VCaP (cell line): ENCODE measurements around the gene YBEY.

Source experiments
- H3K27ac ChIP-seq: fragments of 450-650 bp; 2 replicates; pipeline ENCODE4 v1.5.1; 2017
- TF ChIP-seq, protein P1 (sequence below): fragments of 450-650 bp; conservative IDR thresholded peaks from 2 replicates; pipeline ENCODE4 v1.5.1; 2017; ENCODE audit warnings: mild to moderate bottlenecking, moderate library complexity

YBEY gene

DNA sequence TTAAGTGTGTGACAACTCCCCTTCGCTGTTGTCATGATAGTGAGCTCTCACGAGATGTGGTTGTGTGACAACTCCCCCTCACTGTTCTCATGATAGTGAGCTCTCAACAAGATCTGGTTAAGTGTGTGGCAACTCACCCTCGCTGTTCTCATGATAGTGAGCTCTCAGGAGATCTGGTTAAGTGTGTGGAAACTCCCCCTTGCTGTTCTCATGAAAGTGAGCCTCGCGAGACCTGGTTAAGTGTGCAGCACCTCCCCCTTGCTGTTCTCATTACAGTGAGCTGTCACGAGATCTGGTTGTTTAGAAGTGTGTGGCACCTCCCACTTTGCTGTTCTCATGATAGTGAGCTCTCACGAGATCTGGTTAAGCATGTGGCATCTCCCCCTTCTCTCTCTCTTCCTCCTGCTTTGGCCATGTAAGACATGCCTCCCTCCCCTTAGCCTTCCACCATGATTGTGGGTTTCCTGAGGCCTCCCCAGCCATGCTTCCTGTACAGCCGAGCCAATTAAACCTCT lies 32.5 kb upstream of the YBEY start:
- no peak overlapping the region for H3K27ac ChIP-seq
- TF ChIP-seq, protein P1, sequence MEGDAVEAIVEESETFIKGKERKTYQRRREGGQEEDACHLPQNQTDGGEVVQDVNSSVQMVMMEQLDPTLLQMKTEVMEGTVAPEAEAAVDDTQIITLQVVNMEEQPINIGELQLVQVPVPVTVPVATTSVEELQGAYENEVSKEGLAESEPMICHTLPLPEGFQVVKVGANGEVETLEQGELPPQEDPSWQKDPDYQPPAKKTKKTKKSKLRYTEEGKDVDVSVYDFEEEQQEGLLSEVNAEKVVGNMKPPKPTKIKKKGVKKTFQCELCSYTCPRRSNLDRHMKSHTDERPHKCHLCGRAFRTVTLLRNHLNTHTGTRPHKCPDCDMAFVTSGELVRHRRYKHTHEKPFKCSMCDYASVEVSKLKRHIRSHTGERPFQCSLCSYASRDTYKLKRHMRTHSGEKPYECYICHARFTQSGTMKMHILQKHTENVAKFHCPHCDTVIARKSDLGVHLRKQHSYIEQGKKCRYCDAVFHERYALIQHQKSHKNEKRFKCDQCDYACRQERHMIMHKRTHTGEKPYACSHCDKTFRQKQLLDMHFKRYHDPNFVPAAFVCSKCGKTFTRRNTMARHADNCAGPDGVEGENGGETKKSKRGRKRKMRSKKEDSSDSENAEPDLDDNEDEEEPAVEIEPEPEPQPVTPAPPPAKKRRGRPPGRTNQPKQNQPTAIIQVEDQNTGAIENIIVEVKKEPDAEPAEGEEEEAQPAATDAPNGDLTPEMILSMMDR = no peak

- TF ChIP-seq, protein P1 = no peak
- no peak overlapping the region for H3K27ac ChIP-seq
These were observed 31.8 kb upstream of the YBEY start for GRCh38 chr21:46254208-46254975.

DNA sequence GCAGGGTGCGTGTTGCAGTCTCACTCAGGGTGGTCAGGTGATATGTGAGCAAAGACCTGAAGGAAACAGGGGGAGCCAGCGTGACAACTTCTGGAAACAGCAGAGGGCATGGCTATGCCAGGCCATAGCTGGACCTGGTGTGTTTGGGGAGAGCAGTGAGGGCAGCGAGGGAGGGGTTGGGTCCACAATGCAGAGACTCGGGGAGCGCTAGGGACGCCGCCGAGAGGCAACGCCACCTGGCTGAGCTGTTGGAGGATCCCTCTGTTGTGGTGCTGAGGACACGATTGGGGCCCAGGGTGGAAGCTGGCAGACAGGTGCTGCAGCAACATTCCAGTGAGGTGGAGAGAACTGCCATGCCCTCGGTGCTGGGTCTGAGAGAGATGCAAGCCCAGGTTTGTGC lies 31.0 kb upstream of the YBEY start:
- TF ChIP-seq, protein P1 = no peak

GRCh38 chr21:46255758-46256337 lies 30.3 kb upstream of the YBEY start:
- no peak overlapping the region for H3K27ac ChIP-seq

More for the DNA sequence above, 31.0 kb upstream of the YBEY start:
- H3K27ac ChIP-seq = no peak overlapping the region

DNA sequence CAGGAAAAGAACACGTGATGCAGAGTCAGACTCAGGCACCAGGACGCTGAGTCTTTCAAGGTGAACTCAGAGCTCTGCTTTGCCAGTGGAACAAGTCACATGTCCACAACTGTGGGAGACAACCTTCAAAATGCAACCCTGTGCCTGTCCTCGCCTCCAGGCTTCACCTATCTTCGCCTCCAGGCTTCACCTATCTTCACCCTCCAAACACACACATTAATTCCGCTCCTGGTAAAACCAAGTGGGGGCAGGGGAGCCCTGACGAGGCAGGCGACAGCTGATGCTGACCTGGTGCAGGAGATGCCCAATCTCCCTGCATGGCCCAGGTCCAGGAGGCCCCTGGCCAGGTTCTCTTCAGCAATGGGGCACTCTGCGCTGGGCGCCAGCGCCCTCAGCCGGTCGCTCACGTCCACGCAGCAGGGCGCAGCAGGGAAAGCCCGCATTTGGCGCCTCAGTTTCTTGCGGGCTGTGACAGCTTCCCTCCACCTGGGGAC lies 29.6 kb upstream of the YBEY start:
- H3K27ac ChIP-seq = no peak overlapping the region
- TF ChIP-seq, protein P1 = no peak

More at GRCh38 chr21:46255758-46256337, 30.3 kb upstream of the YBEY start:
- TF ChIP-seq, protein P1 = no peak

- H3K27ac ChIP-seq = no peak overlapping the region
- TF ChIP-seq, protein P1 = no peak
These were observed 22.0 kb upstream of the YBEY start for GRCh38 chr21:46264046-46264689.

DNA sequence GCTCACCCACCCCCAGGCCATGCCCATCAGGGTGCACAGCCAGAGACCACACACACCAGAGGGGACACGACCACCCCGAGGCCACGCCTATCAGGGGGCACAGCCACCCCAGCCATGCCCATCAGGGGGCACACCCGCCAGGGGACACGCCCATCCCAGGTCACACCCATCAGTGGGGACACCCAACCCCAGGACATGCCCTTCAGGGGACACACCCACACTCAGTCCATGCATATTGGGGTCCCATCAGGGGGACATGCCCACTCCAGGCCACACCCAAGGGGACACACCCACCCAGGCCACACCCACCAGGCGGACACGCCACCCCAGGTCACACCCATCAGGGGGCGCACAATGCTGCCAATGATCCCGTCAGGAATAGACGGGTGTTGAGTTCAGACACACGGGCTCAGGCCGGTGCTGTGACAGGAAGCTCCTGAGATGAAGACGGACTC lies 21.4 kb upstream of the YBEY start:
- TF ChIP-seq, protein P1 = no peak
- H3K27ac ChIP-seq = no peak overlapping the region
